HEK293T (cell line): ENCODE measurements around the gene BICC1.
"Not testable (repeated sequence)": the region's sequence is repeated elsewhere in the genome, so short reads cannot be mapped to it uniquely, and the experiment has no call there.

ENCODE experiments used
- ARNT ChIP-seq: fragments of 450-650 bp; IDR thresholded peaks from 2 replicates; pipeline ENCODE4 v1.6.1; 2017; ENCODE audit warnings: mild to moderate bottlenecking
- BHLHE40 ChIP-seq: fragments of 450-650 bp; IDR thresholded peaks from 2 replicates; pipeline ENCODE4 v1.6.1; 2016; ENCODE audit warnings: mild to moderate bottlenecking, moderate library complexity, borderline replicate concordance
- FOXM1 ChIP-seq: fragments of 450-650 bp; IDR thresholded peaks from 2 replicates; pipeline ENCODE4 v1.6.1; 2017; ENCODE audit warnings: mild to moderate bottlenecking, borderline replicate concordance
- HDGF ChIP-seq: fragments of 450-650 bp; IDR thresholded peaks from 2 replicates; pipeline ENCODE4 v1.6.1; 2017; ENCODE audit warnings: antibody characterized with exemption, borderline replicate concordance
- NFRKB ChIP-seq: fragments of 450-650 bp; IDR thresholded peaks from 2 replicates; pipeline ENCODE4 v1.6.1; 2016; ENCODE audit warnings: mild to moderate bottlenecking, moderate library complexity
- SP1 ChIP-seq: fragments of 450-650 bp; IDR thresholded peaks from 2 replicates; pipeline ENCODE4 v1.6.1; 2017
- SUZ12 ChIP-seq: fragments of 450-650 bp; IDR thresholded peaks from 2 replicates; pipeline ENCODE4 v1.6.1; 2016; ENCODE audit warnings: mild to moderate bottlenecking
- ZNF384 ChIP-seq: fragments of 450-650 bp; IDR thresholded peaks from 2 replicates; pipeline ENCODE4 v1.6.1; 2016

GRCh38 chr10:58597211-58597610 lies 84.5 kb downstream of the BICC1 start:
- TF ChIP-seq FOXM1, SP1, ZNF384, ARNT, NFRKB, HDGF, SUZ12, BHLHE40: not testable (repeated sequence)
